H1 (cell line): ENCODE data around the gene KANSL3. TPM values are rescaled to one million over a fixed set of nuclear protein-coding genes. Genes with fewer than 3 reads are reported as not detected.

ENCODE experiments used
- CTCF ChIA-PET: fragments of 300-600 bp; sonication (Branson Sonifier 250); formaldehyde crosslinking; loops from one replicate; lab custom pipeline; 2021; ENCODE audit not compliant: partially characterized antibody; lab: Charles Lee
- POLR2A ChIA-PET: fragments of 300-600 bp; sonication (Branson Sonifier 250); formaldehyde crosslinking; loops from one replicate; lab custom pipeline; 2021; ENCODE audit warnings: inconsistent platforms; ENCODE audit not compliant: partially characterized antibody; lab: Charles Lee
- DNase-seq, 2 experiments: peaks; one replicate each; pipeline versions ENCODE4 v3.0.0 to v3.0.0-alpha.2; 2010 to 2022; ENCODE audit warnings: low spot score in 2 of 2, low read depth in 1 of 2, mixed read lengths in 1 of 2
- FAIRE-seq: peaks from 2 replicates; lab custom pipeline; 2011; peaks lifted over from hg19 to GRCh38; lab: Jason Lieb, UNC
- H2AFZ ChIP-seq: 2 replicates; pipeline ENCODE4 v1.8.1; 2012; ENCODE audit warnings: low read length, inconsistent platforms
- H2AK5ac ChIP-seq: 2 replicates; pipeline ENCODE4 v1.6.1; 2013; ENCODE audit warnings: low read depth, low read length
- H2BK120ac ChIP-seq: replicated peaks from 2 replicates; pipeline ENCODE3; 2013; ENCODE audit warnings: low read depth, low read length, inconsistent platforms
- H2BK12ac ChIP-seq: 2 replicates; pipeline ENCODE4 v1.6.1; 2013; ENCODE audit warnings: low read depth, low read length
- H2BK15ac ChIP-seq: 2 replicates; pipeline ENCODE4 v1.6.1; 2013; ENCODE audit warnings: low read length
- H2BK20ac ChIP-seq: 2 replicates; pipeline ENCODE4 v1.6.1; 2013; ENCODE audit warnings: low read length
- H2BK5ac ChIP-seq: 2 replicates; pipeline ENCODE4 v1.6.1; 2013; ENCODE audit warnings: low read depth, low read length
- H3K14ac ChIP-seq: 2 replicates; pipeline ENCODE4 v1.6.1; 2013; ENCODE audit warnings: inconsistent platforms; ENCODE audit not compliant: insufficient read length
- H3K18ac ChIP-seq: 2 replicates; pipeline ENCODE4 v1.6.1; 2013; ENCODE audit warnings: low read length; ENCODE audit errors: extremely low read depth
- H3K23ac ChIP-seq: 2 replicates; pipeline ENCODE4 v1.6.1; 2013; ENCODE audit warnings: inconsistent platforms; ENCODE audit not compliant: insufficient read length
- H3K23me2 ChIP-seq: 2 replicates; pipeline ENCODE4 v1.6.1; 2013; ENCODE audit warnings: low read depth, low read length
- H3K27ac ChIP-seq: 2 replicates; pipeline ENCODE4 v1.6.1; 2011; ENCODE audit warnings: low read depth, low read length, inconsistent platforms
- H3K27me3 ChIP-seq, 4 experiments: replicated peaks in 1 of 4; 1 replicate in 1 of 4; 2 replicates in 3 of 4; pipeline versions ENCODE4 v1.6.1 to v1.8.1; 2011 to 2013; ENCODE audit warnings: low read length in 3 of 4, mild to moderate bottlenecking in 3 of 4, inconsistent platforms in 2 of 4, mixed read lengths in 2 of 4, moderate library complexity in 1 of 4; ENCODE audit not compliant: control insufficient read depth in 3 of 4, insufficient read depth in 3 of 4; ENCODE audit errors: extremely low read depth in 1 of 4
- H3K36me3 ChIP-seq, 4 experiments: 2 replicates each; pipeline versions ENCODE4 v1.6.1 to v1.8.1; 2011 to 2013; ENCODE audit warnings: mild to moderate bottlenecking in 4 of 4, low read length in 3 of 4, moderate library complexity in 2 of 4, control low read depth in 1 of 4, inconsistent platforms in 1 of 4; ENCODE audit not compliant: insufficient read depth in 4 of 4, control insufficient read depth in 2 of 4
- H3K4ac ChIP-seq: replicated peaks from 2 replicates; pipeline ENCODE3; 2013; ENCODE audit warnings: low read length, low read depth, mixed read lengths, inconsistent platforms; ENCODE audit not compliant: insufficient read length
- H3K4me1 ChIP-seq, 4 experiments: replicated peaks in 1 of 4; 1 replicate in 1 of 4; 2 replicates in 3 of 4; pipeline versions ENCODE4 v1.6.1 to v1.8.1; 2011 to 2013; ENCODE audit warnings: low read length in 3 of 4, inconsistent platforms in 2 of 4, mixed read lengths in 1 of 4; ENCODE audit not compliant: insufficient read depth in 4 of 4, control insufficient read depth in 3 of 4
- H3K4me2 ChIP-seq, 2 experiments: 2 replicates each; pipeline versions ENCODE4 v1.6.1 to v1.8.1; 2011 to 2013; ENCODE audit warnings: low read depth in 2 of 2, low read length in 2 of 2, control low read depth in 1 of 2, inconsistent platforms in 1 of 2, mild to moderate bottlenecking in 1 of 2; ENCODE audit not compliant: insufficient read depth in 1 of 2
- H3K4me3 ChIP-seq, 4 experiments: fragments of 200-600, 300-600 bp in 1 of 4; sonication (generic), shearing (Covaris generic), sonication (Bioruptor Twin) in 1 of 4; 2 replicates each; pipeline versions ENCODE4 v1.5.1 to v1.8.1; 2011 to 2016; ENCODE audit warnings: low read length in 4 of 4, low read depth in 3 of 4, control low read depth in 2 of 4, inconsistent platforms in 2 of 4, mild to moderate bottlenecking in 2 of 4, mixed read lengths in 1 of 4, moderate library complexity in 1 of 4; ENCODE audit not compliant: insufficient read depth in 2 of 4; ENCODE audit errors: extremely low read depth in 1 of 4
- H3K56ac ChIP-seq: replicated peaks from 2 replicates; pipeline ENCODE3; 2013; ENCODE audit warnings: low read depth, mild to moderate bottlenecking, mixed read lengths, low read length, inconsistent platforms; ENCODE audit not compliant: insufficient read length
- H3K79me1 ChIP-seq: 2 replicates; pipeline ENCODE4 v1.6.1; 2013; ENCODE audit warnings: low read depth, low read length, control low read depth
- H3K79me2 ChIP-seq, 2 experiments: 2 replicates each; pipeline versions ENCODE4 v1.6.1 to v1.8.1; 2012 to 2013; ENCODE audit warnings: low read length in 2 of 2, mild to moderate bottlenecking in 2 of 2, inconsistent platforms in 1 of 2; ENCODE audit not compliant: insufficient read depth in 2 of 2, control insufficient read depth in 1 of 2
- H3K9ac ChIP-seq, 4 experiments: replicated peaks in 1 of 4; 1 replicate in 1 of 4; 2 replicates in 3 of 4; pipeline versions ENCODE4 v1.6.1 to v1.8.1; 2011 to 2013; ENCODE audit warnings: low read depth in 3 of 4, low read length in 3 of 4, control low read depth in 2 of 4, mild to moderate bottlenecking in 2 of 4, moderate library complexity in 2 of 4, inconsistent platforms in 1 of 4; ENCODE audit errors: extremely low read depth in 1 of 4
- H3K9me3 ChIP-seq, 2 experiments: 2 replicates each; pipeline versions ENCODE4 v1.6.1 to v1.8.1; 2012 to 2013; ENCODE audit warnings: mild to moderate bottlenecking in 2 of 2, moderate library complexity in 2 of 2, control low read depth in 1 of 2, inconsistent platforms in 1 of 2, low read depth in 1 of 2, low read length in 1 of 2, mixed read lengths in 1 of 2; ENCODE audit not compliant: insufficient read depth in 2 of 2
- H4K20me1 ChIP-seq, 2 experiments: replicated peaks in 1 of 2; 2 replicates each; pipeline versions ENCODE3 to v1.8.1; 2011 to 2013; ENCODE audit warnings: inconsistent platforms in 2 of 2, low read length in 2 of 2, mild to moderate bottlenecking in 1 of 2; ENCODE audit not compliant: insufficient read depth in 2 of 2, control insufficient read depth in 1 of 2
- H4K5ac ChIP-seq: 2 replicates; pipeline ENCODE4 v1.6.1; 2013; ENCODE audit warnings: low read length, low read depth, mixed read lengths, inconsistent platforms; ENCODE audit not compliant: insufficient read length
- H4K8ac ChIP-seq: 2 replicates; pipeline ENCODE4 v1.8.0; 2013; ENCODE audit warnings: mild to moderate bottlenecking, moderate library complexity, low read length, inconsistent platforms; ENCODE audit not compliant: insufficient read depth; ENCODE audit errors: extremely low read depth
- H4K91ac ChIP-seq: replicated peaks from 2 replicates; pipeline ENCODE3; 2013; ENCODE audit warnings: low read length, mixed read lengths, inconsistent platforms; ENCODE audit not compliant: insufficient read length
- GABPA ChIP-seq: IDR thresholded peaks from 2 replicates; pipeline ENCODE4 v1.6.1; 2011; ENCODE audit warnings: mild to moderate bottlenecking, low read length, moderate library complexity, borderline replicate concordance; ENCODE audit not compliant: insufficient read depth
- HDAC2 ChIP-seq, 2 experiments: fragments of 300-600 bp in 1 of 2; sonication (generic) in 1 of 2; IDR thresholded peaks; 2 replicates each; pipeline ENCODE4 v1.6.1; 2011 to 2012; ENCODE audit warnings: low read depth in 2 of 2, low read length in 2 of 2, mild to moderate bottlenecking in 2 of 2, moderate library complexity in 2 of 2, borderline replicate concordance in 1 of 2, inconsistent platforms in 1 of 2
- RAD21 ChIP-seq, 2 experiments: IDR thresholded peaks in 1 of 2; conservative IDR thresholded peaks in 1 of 2; 2 replicates each; pipeline ENCODE4 v1.6.1; 2011; ENCODE audit warnings: low read depth in 2 of 2, low read length in 2 of 2, improper control_type of control experiment in 1 of 2, inconsistent platforms in 1 of 2, mild to moderate bottlenecking in 1 of 2, moderate library complexity in 1 of 2
- WGBS, 2 experiments: shearing (Covaris generic) in 1 of 2; methylation state at CpG; one replicate each; pipeline versions ENCODE4 v1.1.6 to v1.1.7; 2013 to 2015; ENCODE audit warnings: low lambda C conversion rate in 2 of 2, mixed read lengths in 2 of 2, inconsistent platforms in 1 of 2, low coverage in 1 of 2, missing lambda C conversion rate in 1 of 2; ENCODE audit not compliant: insufficient replicate concordance in 2 of 2, insufficient coverage in 1 of 2, insufficient read length in 1 of 2; ENCODE audit errors: extremely low coverage in 1 of 2, missing lambda C conversion rate in 1 of 2; 5-methylcytosine and 5-hydroxymethylcytosine counted together
- polyA plus RNA-seq, 7 experiments: library from polyadenylated mRNA; depleted of rRNA in 3 of 7; stranded (reverse) in 5 of 7; unstranded in 2 of 7; fragments of >200 nt in 5 of 7; fragments of 200-250 nt in 2 of 7; gene quantifications; 1 replicate in 5 of 7; 2 replicates in 1 of 7; 4 replicates in 1 of 7; pipeline versions ENCODE4 v1.2.1 to v1.2.3, GENCODE V29; 2011 to 2013; ENCODE audit warnings: missing spikeins in 2 of 7, mixed read lengths in 2 of 7
- total RNA-seq: library from RNA; stranded (reverse); fragmentation: NEBNext Ultra II Directional; extraction: Animal tissue kit (Norgen Biotek cat#: 25700); gene quantifications from 2 replicates; pipeline ENCODE4 v1.2.1, GENCODE V29; 2021
- TF ChIP-seq, protein P1 (sequence below): IDR thresholded peaks from 2 replicates; pipeline ENCODE4 v1.6.1; 2012; ENCODE audit warnings: low read length, inconsistent platforms
- TF ChIP-seq, protein P2 (sequence below), 3 experiments: IDR thresholded peaks; 1 replicate in 2 of 3; 2 replicates in 1 of 3; pipeline versions ENCODE4 v1.5.1 to v1.6.1; 2011; ENCODE audit warnings: low read length in 3 of 3, mild to moderate bottlenecking in 3 of 3, inconsistent platforms in 2 of 3, low read depth in 1 of 3, moderate library complexity in 1 of 3; ENCODE audit not compliant: insufficient read depth in 1 of 3; ENCODE audit errors: control extremely low read depth in 1 of 3

The KANSL3 gene
- total and polyA plus RNA-seq, 2 of the 8 experiments (the other 6 are each of a cell fraction or from before 2014, with no cell fraction given), result 19.8 to 31.4 TPM

DNA sequence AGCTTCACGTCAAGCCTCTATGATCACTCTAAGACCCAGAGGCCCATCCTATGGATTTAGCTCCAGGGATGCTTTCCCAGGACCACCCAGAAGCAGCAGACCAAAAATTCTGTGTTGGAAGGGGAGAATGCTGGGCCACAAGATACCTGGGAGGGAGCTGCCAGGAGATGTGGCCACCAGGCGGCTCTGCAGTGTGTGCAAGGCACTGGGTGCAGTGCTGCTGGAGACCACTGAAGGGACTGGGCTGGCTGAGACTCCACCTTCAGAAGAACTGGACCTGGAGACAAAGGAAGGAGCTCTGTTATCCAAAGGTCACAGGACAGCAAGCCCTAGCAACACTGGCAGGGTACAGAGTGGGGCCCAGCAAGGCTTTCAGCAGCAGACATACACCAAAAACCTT, 34.0 kb downstream of the KANSL3 start:
- H3K36me3 ChIP-seq, result peaks cover 32 to 89% (median 73%) of the 10 kb centered on the region in 4 experiments

More for the DNA sequence above, 34.0 kb downstream of the KANSL3 start:
- Histone ChIP-seq H3K23me2 (no peaks in the 10 kb centered on the region), H3K18ac (no peak overlapping the region), H2BK5ac (no peak overlapping the region), H2BK20ac (no peak overlapping the region), H3K23ac (no peak overlapping the region), H3K56ac (no peak overlapping the region), H4K20me1 (peaks cover 2 to 4% of the 10 kb centered on the region in 2 experiments), H3K79me1 (no peaks in the 10 kb centered on the region), H3K9ac (no peak overlapping the region), H3K4me3 (no peak overlapping the region), H3K4me1 (no peaks in the 10 kb centered on the region; a peak in 1 of 7 replicates), H3K79me2 (no peaks in the 10 kb centered on the region), H3K4me2 (no peak overlapping the region), H2AFZ (no peak overlapping the region), H2BK120ac (no peak overlapping the region), H4K8ac (peak overlapping the region; percentile 16; the same call in 1 of the 2 replicates), H3K9me3 (no peaks in the 10 kb centered on the region; a peak in 1 of 4 replicates), H3K27me3 (no peaks in the 10 kb centered on the region), H4K5ac (no peak overlapping the region), H3K14ac (no peak overlapping the region), H2AK5ac (no peak overlapping the region), H2BK15ac (no peak overlapping the region), H4K91ac (no peak overlapping the region), H3K4ac (no peak overlapping the region), H2BK12ac (no peak overlapping the region), H3K27ac (no peak overlapping the region)
- TF ChIP-seq HDAC2 (IDR thresholded peaks at IDR 0.05; ENCODE audit: borderline replicate concordance in 1 of 2, low read depth in 2 of 2, low read length in 2 of 2) (no peak), RAD21 (IDR thresholded peaks at IDR 0.05 in 1 of 2, conservative IDR thresholded peaks at IDR 0.05 in 1 of 2; ENCODE audit: low read depth in 2 of 2, low read length in 2 of 2) (peak; percentile 24 to 35; a peak in 2 of 4 replicates), GABPA (no peak)
- TF ChIP-seq, protein P1, sequence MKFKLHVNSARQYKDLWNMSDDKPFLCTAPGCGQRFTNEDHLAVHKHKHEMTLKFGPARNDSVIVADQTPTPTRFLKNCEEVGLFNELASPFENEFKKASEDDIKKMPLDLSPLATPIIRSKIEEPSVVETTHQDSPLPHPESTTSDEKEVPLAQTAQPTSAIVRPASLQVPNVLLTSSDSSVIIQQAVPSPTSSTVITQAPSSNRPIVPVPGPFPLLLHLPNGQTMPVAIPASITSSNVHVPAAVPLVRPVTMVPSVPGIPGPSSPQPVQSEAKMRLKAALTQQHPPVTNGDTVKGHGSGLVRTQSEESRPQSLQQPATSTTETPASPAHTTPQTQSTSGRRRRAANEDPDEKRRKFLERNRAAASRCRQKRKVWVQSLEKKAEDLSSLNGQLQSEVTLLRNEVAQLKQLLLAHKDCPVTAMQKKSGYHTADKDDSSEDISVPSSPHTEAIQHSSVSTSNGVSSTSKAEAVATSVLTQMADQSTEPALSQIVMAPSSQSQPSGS, result no peak
- TF ChIP-seq, protein P2, sequence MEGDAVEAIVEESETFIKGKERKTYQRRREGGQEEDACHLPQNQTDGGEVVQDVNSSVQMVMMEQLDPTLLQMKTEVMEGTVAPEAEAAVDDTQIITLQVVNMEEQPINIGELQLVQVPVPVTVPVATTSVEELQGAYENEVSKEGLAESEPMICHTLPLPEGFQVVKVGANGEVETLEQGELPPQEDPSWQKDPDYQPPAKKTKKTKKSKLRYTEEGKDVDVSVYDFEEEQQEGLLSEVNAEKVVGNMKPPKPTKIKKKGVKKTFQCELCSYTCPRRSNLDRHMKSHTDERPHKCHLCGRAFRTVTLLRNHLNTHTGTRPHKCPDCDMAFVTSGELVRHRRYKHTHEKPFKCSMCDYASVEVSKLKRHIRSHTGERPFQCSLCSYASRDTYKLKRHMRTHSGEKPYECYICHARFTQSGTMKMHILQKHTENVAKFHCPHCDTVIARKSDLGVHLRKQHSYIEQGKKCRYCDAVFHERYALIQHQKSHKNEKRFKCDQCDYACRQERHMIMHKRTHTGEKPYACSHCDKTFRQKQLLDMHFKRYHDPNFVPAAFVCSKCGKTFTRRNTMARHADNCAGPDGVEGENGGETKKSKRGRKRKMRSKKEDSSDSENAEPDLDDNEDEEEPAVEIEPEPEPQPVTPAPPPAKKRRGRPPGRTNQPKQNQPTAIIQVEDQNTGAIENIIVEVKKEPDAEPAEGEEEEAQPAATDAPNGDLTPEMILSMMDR (IDR thresholded peaks at IDR 0.05; ENCODE audit: control extremely low read depth in 1 of 3, insufficient read depth in 1 of 3, low read depth in 1 of 3, low read length in 3 of 3), result peak; percentile 35 to 74 (median 39)
- DNase-seq, result no peak
- 95% methylated on average over 2 of the region's 2 CpGs; no CpG with 5 or more reads in 1 of the 2 experiments for WGBS, 2 experiments
- POLR2A ChIA-PET, result interaction anchor here (0.6 to 0.8 kb wide), 2 partner anchors 59 to 160 kb away, joined by 3 read pairs; no protein-coding TSS in a partner anchor
- FAIRE-seq, result no peak
- CTCF ChIA-PET, result interaction anchor here (0.6 to 1.4 kb wide), 9 partner anchors 16 to 159 kb away, joined by 3 to 4 read pairs (median 3); no protein-coding TSS in a partner anchor
